Suprapubic skin (tissue), 4 donors: ENCODE results near the gene ZNF160.

ENCODE experiments used
- EP300 ChIP-seq: sonication (generic); formaldehyde crosslinking; IDR thresholded peaks from one replicate; pipeline ENCODE4 v1.6.1; 2017; ENCODE audit warnings: antibody characterized with exemption
- POLR2A ChIP-seq, 2 donors: fragments of 450-650 bp; IDR thresholded peaks; one replicate each; pipeline ENCODE4 v1.6.1; 2017; ENCODE audit warnings: antibody characterized with exemption in 2 of 2, mild to moderate bottlenecking in 2 of 2, moderate library complexity in 2 of 2
- POLR2AphosphoS5 ChIP-seq, 3 donors: sonication (generic); formaldehyde crosslinking; IDR thresholded peaks; one replicate each; pipeline ENCODE4 v1.6.1; 2017; ENCODE audit warnings: antibody characterized with exemption in 3 of 3
- TF ChIP-seq, protein P1 (sequence below), 2 donors: fragments of 200-600 bp in 1 of 2; fragments of 450-650 bp in 1 of 2; sonication (generic) in 1 of 2; IDR thresholded peaks; one replicate each; pipeline ENCODE4 v1.5.1; 2016 to 2019; ENCODE audit warnings: antibody characterized with exemption in 2 of 2, mild to moderate bottlenecking in 1 of 2, moderate library complexity in 1 of 2

DNA sequence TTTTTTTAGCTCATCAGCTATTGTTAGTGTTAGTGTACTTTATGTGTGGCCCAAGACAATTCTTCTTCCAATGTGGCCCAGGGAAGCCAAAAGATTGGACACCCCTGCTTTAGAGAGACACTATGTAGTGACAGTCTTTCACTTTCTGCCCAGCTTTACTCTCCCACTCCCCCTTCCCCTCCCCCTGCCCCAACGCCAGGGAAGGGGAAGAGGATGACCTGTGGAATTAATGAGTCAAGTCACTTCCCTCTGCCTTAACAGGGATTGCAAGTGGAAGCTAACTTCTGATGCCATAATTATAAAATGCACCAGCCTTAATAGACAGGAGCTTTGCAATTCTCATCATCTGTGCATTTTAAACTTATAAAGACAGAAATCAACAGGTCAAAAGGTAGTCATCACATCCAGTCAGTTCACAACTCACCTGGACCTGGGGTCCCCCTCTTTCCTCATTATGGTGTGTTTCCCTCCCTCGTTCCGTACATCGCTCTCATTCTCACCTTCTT lies 27.9 kb upstream of the ZNF160 start:
- no peak for TF ChIP-seq EP300
- TF ChIP-seq, protein P1, sequence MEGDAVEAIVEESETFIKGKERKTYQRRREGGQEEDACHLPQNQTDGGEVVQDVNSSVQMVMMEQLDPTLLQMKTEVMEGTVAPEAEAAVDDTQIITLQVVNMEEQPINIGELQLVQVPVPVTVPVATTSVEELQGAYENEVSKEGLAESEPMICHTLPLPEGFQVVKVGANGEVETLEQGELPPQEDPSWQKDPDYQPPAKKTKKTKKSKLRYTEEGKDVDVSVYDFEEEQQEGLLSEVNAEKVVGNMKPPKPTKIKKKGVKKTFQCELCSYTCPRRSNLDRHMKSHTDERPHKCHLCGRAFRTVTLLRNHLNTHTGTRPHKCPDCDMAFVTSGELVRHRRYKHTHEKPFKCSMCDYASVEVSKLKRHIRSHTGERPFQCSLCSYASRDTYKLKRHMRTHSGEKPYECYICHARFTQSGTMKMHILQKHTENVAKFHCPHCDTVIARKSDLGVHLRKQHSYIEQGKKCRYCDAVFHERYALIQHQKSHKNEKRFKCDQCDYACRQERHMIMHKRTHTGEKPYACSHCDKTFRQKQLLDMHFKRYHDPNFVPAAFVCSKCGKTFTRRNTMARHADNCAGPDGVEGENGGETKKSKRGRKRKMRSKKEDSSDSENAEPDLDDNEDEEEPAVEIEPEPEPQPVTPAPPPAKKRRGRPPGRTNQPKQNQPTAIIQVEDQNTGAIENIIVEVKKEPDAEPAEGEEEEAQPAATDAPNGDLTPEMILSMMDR (IDR thresholded peaks at IDR 0.05) = no peak
- no peak for TF ChIP-seq POLR2AphosphoS5 (IDR thresholded peaks at IDR 0.05)
- no peak for TF ChIP-seq POLR2A (IDR thresholded peaks at IDR 0.05)
